GM23248 (cell line): ENCODE data around the gene OPCML. TPM values are rescaled to one million over a fixed set of nuclear protein-coding genes. Genes with fewer than 3 reads are reported as not detected.

ENCODE experiments used
- DNase-seq: peaks from one replicate; pipeline ENCODE4 v3.0.0-alpha.2; 2015
- H2AFZ ChIP-seq: fragments of 200-600 bp; sonication (generic); 2 replicates; pipeline ENCODE4 v1.6.1; 2016; ENCODE audit warnings: antibody characterized with exemption
- H3F3A ChIP-seq: fragments of 200-600 bp; sonication (generic); 2 replicates; pipeline ENCODE4 v1.6.1; 2016; ENCODE audit warnings: mild to moderate bottlenecking, antibody characterized with exemption, mixed run types; ENCODE audit not compliant: insufficient read depth
- H3K27ac ChIP-seq: fragments of 200-600 bp; sonication (generic); 2 replicates; pipeline ENCODE4 v1.5.1; 2016; ENCODE audit warnings: mild to moderate bottlenecking
- H3K27me3 ChIP-seq: fragments of 200-600 bp; sonication (generic); replicated peaks from 2 replicates; pipeline ENCODE4 v1.6.1; 2016; ENCODE audit warnings: mild to moderate bottlenecking; ENCODE audit not compliant: insufficient read depth
- H3K36me3 ChIP-seq: fragments of 200-600 bp; sonication (generic); 2 replicates; pipeline ENCODE4 v1.6.1; 2016; ENCODE audit warnings: low read depth, mild to moderate bottlenecking
- H3K4me1 ChIP-seq: fragments of 200-600 bp; sonication (generic); 2 replicates; pipeline ENCODE4 v1.6.1; 2016; ENCODE audit warnings: mild to moderate bottlenecking; ENCODE audit not compliant: insufficient read depth
- H3K4me2 ChIP-seq: fragments of 200-600 bp; sonication (generic); one replicate; pipeline ENCODE4 v1.6.1; 2016; ENCODE audit warnings: mild to moderate bottlenecking; ENCODE audit not compliant: unreplicated experiment
- H3K4me3 ChIP-seq: fragments of 200-600 bp; sonication (generic); 2 replicates; pipeline ENCODE4 v1.5.1; 2016; ENCODE audit warnings: mild to moderate bottlenecking
- H3K79me2 ChIP-seq: fragments of 200-600 bp; sonication (generic); 2 replicates; pipeline ENCODE4 v1.6.1; 2016; ENCODE audit warnings: mild to moderate bottlenecking; ENCODE audit not compliant: insufficient read depth
- H3K9ac ChIP-seq: fragments of 200-600 bp; sonication (generic); 2 replicates; pipeline ENCODE4 v1.6.1; 2016; ENCODE audit warnings: mild to moderate bottlenecking
- H3K9me2 ChIP-seq: fragments of 200-600 bp; sonication (generic); 2 replicates; pipeline ENCODE4 v1.6.1; 2016; ENCODE audit warnings: mixed run types, mild to moderate bottlenecking, moderate library complexity; ENCODE audit not compliant: insufficient read depth
- H3K9me3 ChIP-seq: fragments of 200-600 bp; sonication (generic); one replicate; pipeline ENCODE4 v1.6.1; 2017; ENCODE audit warnings: low read depth
- H4K20me1 ChIP-seq: fragments of 200-600 bp; sonication (generic); 2 replicates; pipeline ENCODE4 v1.6.0; 2016; ENCODE audit not compliant: insufficient read depth
- EZH2 ChIP-seq: fragments of 200-600 bp; sonication (generic); IDR thresholded peaks from 2 replicates; pipeline ENCODE4 v1.6.1; 2018; ENCODE audit warnings: antibody characterized with exemption, mild to moderate bottlenecking; ENCODE audit not compliant: insufficient read depth, poor library complexity, severe bottlenecking
- EZH2phosphoT487 ChIP-seq: fragments of 200-600 bp; sonication (generic); IDR thresholded peaks from 2 replicates; pipeline ENCODE4 v1.6.1; 2018; ENCODE audit warnings: antibody characterized with exemption, moderate library complexity, mild to moderate bottlenecking, low read depth; ENCODE audit not compliant: insufficient read depth
- WGBS, 2 experiments: methylation state at CpG; one replicate each; pipeline ENCODE4 v1.1.6; 2015 to 2017; ENCODE audit warnings: low lambda C conversion rate in 2 of 2, low coverage in 1 of 2; ENCODE audit errors: missing lambda C conversion rate in 2 of 2; 5-methylcytosine and 5-hydroxymethylcytosine counted together
- in situ Hi-C: fragments of 300-500 bp; cut with MboI; formaldehyde crosslinking; loops from 2 replicates; pipeline ENCODE4 v1.15.0; 2020
- polyA plus RNA-seq: library from polyadenylated mRNA; unstranded; fragments of >200 nt; fragmentation: Nextera tagmentation; extraction: Ambion mirVana; gene quantifications from 2 replicates; pipeline ENCODE4 v1.2.1, GENCODE V29; 2016
- total RNA-seq: library from RNA; depleted of rRNA; stranded (reverse); fragments of >200 nt; shearing (Covaris generic); gene quantifications from 2 replicates; pipeline ENCODE4 v1.2.3, GENCODE V29; 2014

OPCML gene
- total and polyA plus RNA-seq, 2 experiments from 2014 or later = 0.69 to 1.6 TPM

GRCh38 chr11:133235381-133235780, 296.9 kb downstream of the OPCML start:
- H3K27me3 ChIP-seq = no peaks in the 10 kb centered on the region
- in situ Hi-C loops = no loop called here

GRCh38 chr11:133234883-133235282, 297.4 kb downstream of the OPCML start:
- 35 to 44% methylated on average over 9 of the region's 9 CpGs for WGBS, 2 experiments
- Histone ChIP-seq H3K9ac (no peak overlapping the region), H3K9me2 (no peaks in the 10 kb centered on the region), H3K36me3 (no peaks in the 10 kb centered on the region), H3K9me3 (no peaks in the 10 kb centered on the region), H3K27ac (no peak overlapping the region), H3K27me3 (no peaks in the 10 kb centered on the region), H3K4me3 (no peak overlapping the region), H3K4me1 (no peaks in the 10 kb centered on the region), H4K20me1 (no peaks in the 10 kb centered on the region), H3K79me2 (no peaks in the 10 kb centered on the region), H2AFZ (no peak overlapping the region), H3F3A (no peaks in the 10 kb centered on the region), H3K4me2 (no peak overlapping the region)
- TF ChIP-seq EZH2phosphoT487 (no peak), EZH2 (no peak)
- no peak for DNase-seq
- in situ Hi-C loops = no loop called here

More at GRCh38 chr11:133235381-133235780, 296.9 kb downstream of the OPCML start:
- no peaks in the 10 kb centered on the region for H3K9me3 ChIP-seq
- no peaks in the 10 kb centered on the region for H3K4me1 ChIP-seq
- no peaks in the 10 kb centered on the region for H4K20me1 ChIP-seq
- 0 to 4% methylated on average over 3 of the region's 3 CpGs for WGBS, 2 experiments
- H3K9me2 ChIP-seq = no peaks in the 10 kb centered on the region
- no peak overlapping the region for H3K9ac ChIP-seq
- no peaks in the 10 kb centered on the region for H3F3A ChIP-seq
- H3K79me2 ChIP-seq = no peaks in the 10 kb centered on the region
- no peak overlapping the region for H3K27ac ChIP-seq
- no peak for DNase-seq
- no peak overlapping the region for H2AFZ ChIP-seq
- no peak overlapping the region for H3K4me2 ChIP-seq
- no peaks in the 10 kb centered on the region for H3K36me3 ChIP-seq
- TF ChIP-seq EZH2 (no peak), EZH2phosphoT487 (no peak)
- no peak overlapping the region for H3K4me3 ChIP-seq

GRCh38 chr11:133232665-133233064, 299.6 kb downstream of the OPCML start:
- Histone ChIP-seq H4K20me1 (no peaks in the 10 kb centered on the region), H3K79me2 (no peaks in the 10 kb centered on the region), H2AFZ (no peak overlapping the region), H3K9ac (no peak overlapping the region), H3K4me1 (no peaks in the 10 kb centered on the region), H3K27me3 (no peaks in the 10 kb centered on the region), H3K9me2 (no peaks in the 10 kb centered on the region), H3F3A (no peaks in the 10 kb centered on the region), H3K9me3 (no peaks in the 10 kb centered on the region), H3K4me3 (no peak overlapping the region), H3K27ac (no peak overlapping the region), H3K36me3 (no peaks in the 10 kb centered on the region), H3K4me2 (no peak overlapping the region)
- no peak for DNase-seq
- WGBS, 2 experiments = 0 to 3% methylated on average over 2 of the region's 2 CpGs
- in situ Hi-C loops = no loop called here
- TF ChIP-seq EZH2 (no peak), EZH2phosphoT487 (no peak)

- no peak for DNase-seq
- no peak overlapping the region for H3K9ac ChIP-seq
Observed at GRCh38 chr11:133230431-133230830, 301.9 kb downstream of the OPCML start.

More at GRCh38 chr11:133230431-133230830, 301.9 kb downstream of the OPCML start:
- Histone ChIP-seq H3K27ac (no peak overlapping the region), H3K4me2 (no peak overlapping the region), H3K9me2 (no peaks in the 10 kb centered on the region), H3K9me3 (no peaks in the 10 kb centered on the region), H3K27me3 (no peaks in the 10 kb centered on the region), H3K79me2 (no peaks in the 10 kb centered on the region), H2AFZ (no peak overlapping the region), H3K4me1 (no peaks in the 10 kb centered on the region), H4K20me1 (no peaks in the 10 kb centered on the region), H3K4me3 (no peak overlapping the region), H3K36me3 (no peaks in the 10 kb centered on the region), H3F3A (no peaks in the 10 kb centered on the region)
- in situ Hi-C loops = no loop called here
- TF ChIP-seq EZH2phosphoT487 = no peak
- no peak for TF ChIP-seq EZH2
- 60 to 77% methylated on average over 5 of the region's 5 CpGs for WGBS, 2 experiments
